Endothelial cell of umbilical vein (primary cell): ENCODE data around the gene MAPK8. TPM values are rescaled to one million over a fixed set of nuclear protein-coding genes. Genes with fewer than 3 reads are reported as not detected.

Experiments used
- BruUV-seq: library from RNA; stranded (reverse); fragments of 400-500 nt; replicated peaks from 2 replicates; lab custom pipeline; 2021; lab: Mats Ljungman, UMichigan
- CTCF ChIA-PET: fragments of 300-600, 350-600 bp; sonication (Branson Sonifier 250); formaldehyde crosslinking; loops from one replicate; lab custom pipeline; 2021; ENCODE audit warnings: antibody characterized with exemption, inconsistent platforms; lab: Charles Lee
- POLR2A ChIA-PET: fragments of 300-600, 350-600 bp; sonication (Branson Sonifier 250); formaldehyde crosslinking; loops from one replicate; lab custom pipeline; 2021; ENCODE audit warnings: antibody characterized with exemption, inconsistent platforms; lab: Charles Lee
- DNase-seq: peaks from one replicate; pipeline ENCODE4 v3.0.0-alpha.2; 2011; ENCODE audit warnings: low read depth, low spot score
- FAIRE-seq: peaks from 2 replicates; lab custom pipeline; 2011; peaks lifted over from hg19 to GRCh38; lab: Jason Lieb, UNC
- H2AFZ ChIP-seq: 2 replicates; pipeline ENCODE4 v1.6.0; 2012; ENCODE audit warnings: low read depth, low read length, control low read depth, inconsistent platforms
- H3K27ac ChIP-seq: 2 replicates; pipeline ENCODE4 v1.5.1; 2011; ENCODE audit warnings: low read depth, mild to moderate bottlenecking, control low read depth, low read length, moderate library complexity; ENCODE audit not compliant: insufficient read depth
- H3K27me3 ChIP-seq, 2 experiments: 2 replicates each; pipeline versions ENCODE4 v1.6.0 to v1.6.1; 2011; ENCODE audit warnings: low read length in 2 of 2, mixed read lengths in 1 of 2; ENCODE audit not compliant: control insufficient read depth in 2 of 2, insufficient read depth in 2 of 2
- H3K36me3 ChIP-seq, 2 experiments: 2 replicates in 1 of 2; 3 replicates in 1 of 2; pipeline ENCODE4 v1.5.1; 2011; ENCODE audit warnings: low read length in 2 of 2, mild to moderate bottlenecking in 1 of 2, moderate library complexity in 1 of 2; ENCODE audit not compliant: control insufficient read depth in 2 of 2, insufficient read depth in 2 of 2; ENCODE audit errors: extremely low read depth in 1 of 2
- H3K4me1 ChIP-seq: 3 replicates; pipeline ENCODE4 v1.5.1; 2011; ENCODE audit warnings: mild to moderate bottlenecking, low read length; ENCODE audit not compliant: control insufficient read depth, insufficient read depth; ENCODE audit errors: extremely low read depth
- H3K4me2 ChIP-seq: 2 replicates; pipeline ENCODE4 v1.6.1; 2011; ENCODE audit warnings: low read length, control low read depth, mixed read lengths; ENCODE audit not compliant: insufficient read depth
- H3K4me3 ChIP-seq, 3 experiments: fragments of 200-600 bp in 1 of 3; sonication (generic), shearing (Covaris generic) in 1 of 3; replicated peaks in 1 of 3; 2 replicates each; pipeline ENCODE4 v1.5.1; 2011 to 2016; ENCODE audit warnings: control low read depth in 3 of 3, low read length in 3 of 3, mild to moderate bottlenecking in 2 of 3, inconsistent platforms in 1 of 3, low read depth in 1 of 3, moderate library complexity in 1 of 3; ENCODE audit not compliant: insufficient read depth in 1 of 3
- H3K79me2 ChIP-seq: 2 replicates; pipeline ENCODE4 v1.6.0; 2012; ENCODE audit warnings: low read length, inconsistent platforms; ENCODE audit not compliant: control insufficient read depth, insufficient read depth
- H3K9ac ChIP-seq: replicated peaks from 2 replicates; pipeline ENCODE3; 2011; ENCODE audit warnings: low read length, control low read depth; ENCODE audit not compliant: insufficient read depth; ENCODE audit errors: extremely low read depth
- H3K9me1 ChIP-seq: replicated peaks from 3 replicates; pipeline ENCODE4 v1.6.0; 2011; ENCODE audit warnings: mild to moderate bottlenecking, low read length; ENCODE audit not compliant: control insufficient read depth, insufficient read depth; ENCODE audit errors: extremely low read depth
- H3K9me3 ChIP-seq: replicated peaks from 2 replicates; pipeline ENCODE4 v1.5.1; 2012; ENCODE audit warnings: low read length, inconsistent platforms; ENCODE audit not compliant: control insufficient read depth, insufficient read depth
- H4K20me1 ChIP-seq: replicated peaks from 2 replicates; pipeline ENCODE3; 2011; ENCODE audit warnings: mild to moderate bottlenecking, low read length; ENCODE audit not compliant: control insufficient read depth, insufficient read depth; ENCODE audit errors: extremely low read depth
- EZH2 ChIP-seq: IDR thresholded peaks from 2 replicates; pipeline ENCODE4 v1.6.1; 2012; ENCODE audit warnings: borderline replicate concordance, low read depth, mild to moderate bottlenecking, moderate library complexity, low read length, inconsistent platforms; ENCODE audit not compliant: severe bottlenecking
- FOS ChIP-seq: IDR thresholded peaks from 2 replicates; pipeline ENCODE4 v1.6.1; 2011; ENCODE audit warnings: mild to moderate bottlenecking, low read length, moderate library complexity, borderline replicate concordance; ENCODE audit not compliant: insufficient read depth
- GATA2 ChIP-seq: IDR thresholded peaks from 2 replicates; pipeline ENCODE4 v1.7.0; 2011; ENCODE audit warnings: low read depth, mild to moderate bottlenecking, moderate library complexity, mixed read lengths, low read length; ENCODE audit not compliant: insufficient read length, insufficient read depth
- JUN ChIP-seq: IDR thresholded peaks from 2 replicates; pipeline ENCODE4 v1.6.1; 2011; ENCODE audit warnings: borderline replicate concordance, low read depth; ENCODE audit not compliant: insufficient read length, insufficient read depth
- MAX ChIP-seq: IDR thresholded peaks from 2 replicates; pipeline ENCODE4 v1.6.1; 2011; ENCODE audit not compliant: insufficient read depth, insufficient read length
- MYC ChIP-seq: IDR thresholded peaks from one replicate; pipeline ENCODE4 v1.6.1; 2011; ENCODE audit warnings: mild to moderate bottlenecking, low read depth, low read length
- POLR2A ChIP-seq: IDR thresholded peaks from 2 replicates; pipeline ENCODE4 v1.6.1; 2012; ENCODE audit warnings: low read depth, mild to moderate bottlenecking, control low read depth, low read length
- POLR2AphosphoS5 ChIP-seq: IDR thresholded peaks from 2 replicates; pipeline ENCODE4 v1.6.1; 2012; ENCODE audit warnings: low read depth, mild to moderate bottlenecking, control low read depth, low read length, moderate library complexity; ENCODE audit not compliant: insufficient read depth
- dilution Hi-C: fragments of 300-500 bp; cut with MboI; formaldehyde crosslinking; loops from one replicate; pipeline ENCODE4 v1.15.0; 2019; ENCODE audit warnings: low sequenced_read_pairs; ENCODE audit not compliant: extremely low pct_ligation_motif_present
- intact Hi-C: fragments of 100-400 bp; cut with micrococcal nuclease; formaldehyde crosslinking; loops from one replicate; pipeline ENCODE4 v1.10.0; 2022
- polyA plus RNA-seq, 4 experiments: library from polyadenylated mRNA; depleted of rRNA in 3 of 4; stranded (reverse) in 3 of 4; unstranded in 1 of 4; fragments of >200 nt; gene quantifications; 2 replicates each; pipeline versions ENCODE4 v1.2.1 to v1.2.3, GENCODE V29; 2011 to 2012; ENCODE audit warnings: missing spikeins in 1 of 4
- total RNA-seq: library from RNA; stranded (reverse); gene quantifications from 2 replicates; pipeline ENCODE4 v1.2.3, GENCODE V29; 2021
- TF ChIP-seq, protein P1 (sequence below), 2 donors: IDR thresholded peaks; 1 replicate in 1 of 2; 2 replicates in 1 of 2; pipeline ENCODE4 v1.5.1; 2011; ENCODE audit warnings: low read length in 2 of 2, mild to moderate bottlenecking in 2 of 2, moderate library complexity in 2 of 2, control low read depth in 1 of 2, inconsistent platforms in 1 of 2, low read depth in 1 of 2; ENCODE audit not compliant: insufficient read depth in 1 of 2; ENCODE audit errors: extremely low read depth in 1 of 2

MAPK8 gene
- total and polyA plus RNA-seq, 2 donors (not counting 3 experiments of a cell fraction or from before 2014, with no cell fraction given) = 25.3 to 56.2 TPM

DNA sequence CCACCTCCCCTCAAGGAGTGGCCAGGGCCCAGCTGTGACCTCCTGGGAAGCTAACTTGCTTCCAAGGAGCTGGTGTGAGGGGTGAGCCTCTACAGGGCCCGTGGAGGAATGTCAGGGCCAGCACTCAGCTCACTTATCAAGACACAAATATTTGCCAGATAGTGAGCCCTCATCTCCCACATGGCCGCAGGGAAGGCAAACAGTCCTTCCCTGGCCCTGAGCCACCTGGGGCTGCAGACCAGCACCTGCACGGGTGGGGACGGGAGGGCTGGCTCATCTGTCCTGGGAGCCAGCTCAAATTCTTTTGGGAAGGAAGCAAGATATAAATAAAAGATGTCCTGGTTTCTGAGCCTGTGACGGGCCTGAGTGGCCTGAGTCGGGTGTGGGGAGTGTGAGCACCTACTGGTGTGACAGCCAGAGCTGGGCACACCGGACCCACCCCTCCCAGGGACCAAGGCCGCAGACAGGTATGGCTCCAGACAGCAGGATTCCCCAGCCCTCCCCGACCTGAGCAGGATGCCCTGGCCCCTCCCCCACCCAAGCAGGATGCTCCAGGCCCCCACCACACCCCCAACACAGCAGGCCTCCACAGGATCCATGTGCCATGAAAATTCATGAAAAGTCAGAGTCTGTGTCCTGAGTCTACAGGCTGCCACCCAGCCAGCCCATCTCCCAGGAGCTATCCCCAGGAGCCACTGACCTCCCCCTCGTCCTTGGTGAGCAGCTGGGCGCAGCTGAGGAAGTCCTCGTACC, 148.0 kb downstream of the MAPK8 start:
- POLR2A ChIA-PET = no interaction called here
- no peak overlapping the region for H3K4me2 ChIP-seq
- no peaks in the 10 kb centered on the region for H3K27me3 ChIP-seq
- no peak overlapping the region for H2AFZ ChIP-seq
- no peak overlapping the region for H3K27ac ChIP-seq
- peaks cover 2% of the 10 kb centered on the region for H3K79me2 ChIP-seq
- H3K36me3 ChIP-seq = peaks cover 3 to 14% of the 10 kb centered on the region in 2 experiments
- intact Hi-C loops = no loop called here
- no peaks in the 10 kb centered on the region for H3K9me3 ChIP-seq
- H3K9ac ChIP-seq = no peak overlapping the region
- no TSS peak for BruUV-seq
- TF ChIP-seq POLR2A (no peak), JUN (no peak), EZH2 (no peak), MAX (no peak), MYC (no peak), POLR2AphosphoS5 (no peak), FOS (no peak)
- FAIRE-seq = no peak
- no peak overlapping the region for H3K4me3 ChIP-seq
- H3K9me1 ChIP-seq = no peaks in the 10 kb centered on the region
- dilution Hi-C loops = no loop called here
- no peaks in the 10 kb centered on the region for H4K20me1 ChIP-seq
- CTCF ChIA-PET = interaction anchor here (0.8 to 1.2 kb wide), 3 partner anchors 9 to 11 kb away, joined by 3 to 4 read pairs (median 3); no protein-coding TSS in a partner anchor
- H3K4me1 ChIP-seq = peaks cover 9% of the 10 kb centered on the region
- DNase-seq = no peak

GRCh38 chr10:48455055-48455391, 148.5 kb downstream of the MAPK8 start:
- H3K36me3 ChIP-seq = peaks cover 3 to 12% of the 10 kb centered on the region in 2 experiments
- dilution Hi-C loops (no loop called here), intact Hi-C loops (no loop called here)
- DNase-seq (no peak), FAIRE-seq (no peak)
- TF ChIP-seq GATA2 = no peak
- TF ChIP-seq, protein P1, sequence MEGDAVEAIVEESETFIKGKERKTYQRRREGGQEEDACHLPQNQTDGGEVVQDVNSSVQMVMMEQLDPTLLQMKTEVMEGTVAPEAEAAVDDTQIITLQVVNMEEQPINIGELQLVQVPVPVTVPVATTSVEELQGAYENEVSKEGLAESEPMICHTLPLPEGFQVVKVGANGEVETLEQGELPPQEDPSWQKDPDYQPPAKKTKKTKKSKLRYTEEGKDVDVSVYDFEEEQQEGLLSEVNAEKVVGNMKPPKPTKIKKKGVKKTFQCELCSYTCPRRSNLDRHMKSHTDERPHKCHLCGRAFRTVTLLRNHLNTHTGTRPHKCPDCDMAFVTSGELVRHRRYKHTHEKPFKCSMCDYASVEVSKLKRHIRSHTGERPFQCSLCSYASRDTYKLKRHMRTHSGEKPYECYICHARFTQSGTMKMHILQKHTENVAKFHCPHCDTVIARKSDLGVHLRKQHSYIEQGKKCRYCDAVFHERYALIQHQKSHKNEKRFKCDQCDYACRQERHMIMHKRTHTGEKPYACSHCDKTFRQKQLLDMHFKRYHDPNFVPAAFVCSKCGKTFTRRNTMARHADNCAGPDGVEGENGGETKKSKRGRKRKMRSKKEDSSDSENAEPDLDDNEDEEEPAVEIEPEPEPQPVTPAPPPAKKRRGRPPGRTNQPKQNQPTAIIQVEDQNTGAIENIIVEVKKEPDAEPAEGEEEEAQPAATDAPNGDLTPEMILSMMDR (IDR thresholded peaks at IDR 0.05; ENCODE audit: extremely low read depth in 1 of 2, insufficient read depth in 1 of 2, low read depth in 1 of 2, low read length in 2 of 2) = no peak
- no peaks in the 10 kb centered on the region for H3K9me3 ChIP-seq
- POLR2A ChIA-PET = interaction anchor here (1.1 kb wide), 1 partner anchor 13 kb away, joined by 3 read pairs; no protein-coding TSS in a partner anchor
- H3K9ac ChIP-seq = no peak overlapping the region
- H4K20me1 ChIP-seq = no peaks in the 10 kb centered on the region
- CTCF ChIA-PET = interaction anchor here (0.8 to 1.2 kb wide), 3 partner anchors 10 to 12 kb away, joined by 3 read pairs; no protein-coding TSS in a partner anchor
- H3K79me2 ChIP-seq = peaks cover 4% of the 10 kb centered on the region
- no peak overlapping the region for H3K27ac ChIP-seq
- no TSS peak for BruUV-seq
- H3K4me1 ChIP-seq = peaks cover 9% of the 10 kb centered on the region
- H3K27me3 ChIP-seq = no peaks in the 10 kb centered on the region
- H3K4me2 ChIP-seq = no peak overlapping the region
- no peak overlapping the region for H2AFZ ChIP-seq
- no peaks in the 10 kb centered on the region for H3K9me1 ChIP-seq
- no peak overlapping the region for H3K4me3 ChIP-seq
